Astrocyte (in vitro differentiated cells and primary cell): ENCODE data around the gene CPTP. TPM values are rescaled to one million over a fixed set of nuclear protein-coding genes. Genes with fewer than 3 reads are reported as not detected.

Experiments used
- DNase-seq: peaks from one replicate; pipeline ENCODE4 v3.0.0-alpha.2; 2010; ENCODE audit warnings: low read depth
- FAIRE-seq: peaks from 2 replicates; lab custom pipeline; 2011; peaks lifted over from hg19 to GRCh38; lab: Jason Lieb, UNC
- H2AFZ ChIP-seq: 2 replicates; pipeline ENCODE4 v1.6.0; 2012; ENCODE audit warnings: low read depth, low read length, inconsistent platforms
- H3K27ac ChIP-seq: 2 replicates; pipeline ENCODE4 v1.5.1; 2011; ENCODE audit warnings: low read depth, low read length, inconsistent platforms
- H3K27me3 ChIP-seq: 2 replicates; pipeline ENCODE4 v1.6.0; 2011; ENCODE audit warnings: low read length, inconsistent platforms; ENCODE audit not compliant: insufficient read depth
- H3K36me3 ChIP-seq: 2 replicates; pipeline ENCODE4 v1.5.1; 2011; ENCODE audit warnings: low read length, inconsistent platforms; ENCODE audit not compliant: insufficient read depth
- H3K4me1 ChIP-seq: 2 replicates; pipeline ENCODE4 v1.5.1; 2011; ENCODE audit warnings: low read length, inconsistent platforms; ENCODE audit not compliant: insufficient read depth
- H3K4me2 ChIP-seq: 2 replicates; pipeline ENCODE4 v1.6.0; 2012; ENCODE audit warnings: low read length, inconsistent platforms
- H3K4me3 ChIP-seq: 2 replicates; pipeline ENCODE4 v1.5.1; 2011; ENCODE audit warnings: low read depth, mild to moderate bottlenecking, low read length, inconsistent platforms; ENCODE audit not compliant: insufficient read depth
- H3K79me2 ChIP-seq: 2 replicates; pipeline ENCODE4 v1.6.0; 2012; ENCODE audit warnings: mild to moderate bottlenecking, low read length, inconsistent platforms; ENCODE audit not compliant: insufficient read depth
- H3K9ac ChIP-seq: 2 replicates; pipeline ENCODE4 v1.6.0; 2012; ENCODE audit warnings: mild to moderate bottlenecking, low read length, inconsistent platforms
- H3K9me3 ChIP-seq: 2 replicates; pipeline ENCODE4 v1.5.1; 2012; ENCODE audit warnings: low read depth, mild to moderate bottlenecking, low read length, inconsistent platforms; ENCODE audit not compliant: insufficient read depth
- H4K20me1 ChIP-seq: 2 replicates; pipeline ENCODE4 v1.6.0; 2012; ENCODE audit warnings: low read length, inconsistent platforms; ENCODE audit not compliant: insufficient read depth
- H3K27ac Mint-ChIP-seq: one replicate; pipeline ENCODE4 v1.8.0; 2021; ENCODE audit warnings: mild to moderate bottlenecking, mixed read lengths; ENCODE audit not compliant: unreplicated experiment
- H3K27me3 Mint-ChIP-seq: one replicate; pipeline ENCODE4 v1.8.0; 2021; ENCODE audit warnings: low read depth, mixed read lengths; ENCODE audit not compliant: unreplicated experiment
- H3K36me3 Mint-ChIP-seq: one replicate; pipeline ENCODE4 v1.8.0; 2021; ENCODE audit warnings: low read depth, mixed read lengths; ENCODE audit not compliant: unreplicated experiment
- H3K4me1 Mint-ChIP-seq: one replicate; pipeline ENCODE4 v1.8.0; 2021; ENCODE audit warnings: low read depth, mixed read lengths; ENCODE audit not compliant: unreplicated experiment
- H3K4me3 Mint-ChIP-seq: one replicate; pipeline ENCODE4 v1.8.0; 2021; ENCODE audit warnings: mild to moderate bottlenecking, moderate library complexity, mixed read lengths; ENCODE audit not compliant: unreplicated experiment
- H3K9me3 Mint-ChIP-seq: one replicate; pipeline ENCODE4 v1.8.0; 2021; ENCODE audit warnings: mild to moderate bottlenecking, mixed read lengths; ENCODE audit not compliant: unreplicated experiment
- EZH2 ChIP-seq: IDR thresholded peaks from 2 replicates; pipeline ENCODE4 v1.6.1; 2012; ENCODE audit warnings: mild to moderate bottlenecking, low read length, inconsistent platforms; ENCODE audit not compliant: insufficient read depth
- total RNA-seq: library from RNA; stranded (reverse); gene quantifications from 2 replicates; pipeline ENCODE4 v1.2.1, GENCODE V29; 2021
- TF ChIP-seq, protein P1 (sequence below): IDR thresholded peaks from 2 replicates; pipeline ENCODE4 v1.5.1; 2011; ENCODE audit warnings: low read depth, mild to moderate bottlenecking, inconsistent platforms, low read length, moderate library complexity; ENCODE audit not compliant: insufficient read depth

CPTP gene
- total RNA-seq, 1 donor from 2014 or later = 28.5 TPM

DNA sequence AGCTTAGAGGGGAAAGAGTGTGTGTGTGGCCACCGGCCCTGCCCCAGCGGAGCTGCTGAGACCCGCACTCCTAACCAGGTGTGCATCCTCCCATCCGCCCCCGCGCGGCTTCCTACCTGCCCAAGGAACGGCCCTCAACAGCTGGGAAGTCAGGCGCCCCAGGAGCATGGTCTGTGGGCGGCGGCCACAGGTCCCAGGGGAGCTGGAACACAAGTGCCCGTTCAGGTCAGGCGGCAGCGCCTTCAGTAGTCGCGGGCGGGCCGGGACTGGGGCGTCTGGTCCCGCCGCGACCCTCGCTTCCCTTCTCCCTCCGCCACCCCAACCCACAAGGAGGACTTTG lies 50.0 kb downstream of the CPTP start:
- TF ChIP-seq EZH2 = no peak
- TF ChIP-seq, protein P1, sequence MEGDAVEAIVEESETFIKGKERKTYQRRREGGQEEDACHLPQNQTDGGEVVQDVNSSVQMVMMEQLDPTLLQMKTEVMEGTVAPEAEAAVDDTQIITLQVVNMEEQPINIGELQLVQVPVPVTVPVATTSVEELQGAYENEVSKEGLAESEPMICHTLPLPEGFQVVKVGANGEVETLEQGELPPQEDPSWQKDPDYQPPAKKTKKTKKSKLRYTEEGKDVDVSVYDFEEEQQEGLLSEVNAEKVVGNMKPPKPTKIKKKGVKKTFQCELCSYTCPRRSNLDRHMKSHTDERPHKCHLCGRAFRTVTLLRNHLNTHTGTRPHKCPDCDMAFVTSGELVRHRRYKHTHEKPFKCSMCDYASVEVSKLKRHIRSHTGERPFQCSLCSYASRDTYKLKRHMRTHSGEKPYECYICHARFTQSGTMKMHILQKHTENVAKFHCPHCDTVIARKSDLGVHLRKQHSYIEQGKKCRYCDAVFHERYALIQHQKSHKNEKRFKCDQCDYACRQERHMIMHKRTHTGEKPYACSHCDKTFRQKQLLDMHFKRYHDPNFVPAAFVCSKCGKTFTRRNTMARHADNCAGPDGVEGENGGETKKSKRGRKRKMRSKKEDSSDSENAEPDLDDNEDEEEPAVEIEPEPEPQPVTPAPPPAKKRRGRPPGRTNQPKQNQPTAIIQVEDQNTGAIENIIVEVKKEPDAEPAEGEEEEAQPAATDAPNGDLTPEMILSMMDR = no peak
- Histone ChIP-seq H3K4me3 (peak overlapping the region; percentile 78), H3K4me1 (peaks cover 18% of the 10 kb centered on the region), H3K79me2 (peaks cover 34% of the 10 kb centered on the region), H3K9ac (peak overlapping the region; percentile 94), H4K20me1 (peaks cover 26% of the 10 kb centered on the region), H2AFZ (peak overlapping the region; percentile 61), H3K9me3 (no peaks in the 10 kb centered on the region), H3K4me2 (peak overlapping the region; percentile 91), H3K27me3 (no peaks in the 10 kb centered on the region), H3K27ac (peak overlapping the region; percentile 81), H3K36me3 (peaks cover 3% of the 10 kb centered on the region)
- Mint-ChIP-seq H3K27ac (no peak overlapping the region), H3K4me1 (peaks cover 10% of the 10 kb centered on the region), H3K9me3 (no peaks in the 10 kb centered on the region), H3K4me3 (peak overlapping the region; percentile 86), H3K27me3 (no peaks in the 10 kb centered on the region), H3K36me3 (peaks cover 2% of the 10 kb centered on the region)
- no peak for DNase-seq
- FAIRE-seq = no peak

DNA sequence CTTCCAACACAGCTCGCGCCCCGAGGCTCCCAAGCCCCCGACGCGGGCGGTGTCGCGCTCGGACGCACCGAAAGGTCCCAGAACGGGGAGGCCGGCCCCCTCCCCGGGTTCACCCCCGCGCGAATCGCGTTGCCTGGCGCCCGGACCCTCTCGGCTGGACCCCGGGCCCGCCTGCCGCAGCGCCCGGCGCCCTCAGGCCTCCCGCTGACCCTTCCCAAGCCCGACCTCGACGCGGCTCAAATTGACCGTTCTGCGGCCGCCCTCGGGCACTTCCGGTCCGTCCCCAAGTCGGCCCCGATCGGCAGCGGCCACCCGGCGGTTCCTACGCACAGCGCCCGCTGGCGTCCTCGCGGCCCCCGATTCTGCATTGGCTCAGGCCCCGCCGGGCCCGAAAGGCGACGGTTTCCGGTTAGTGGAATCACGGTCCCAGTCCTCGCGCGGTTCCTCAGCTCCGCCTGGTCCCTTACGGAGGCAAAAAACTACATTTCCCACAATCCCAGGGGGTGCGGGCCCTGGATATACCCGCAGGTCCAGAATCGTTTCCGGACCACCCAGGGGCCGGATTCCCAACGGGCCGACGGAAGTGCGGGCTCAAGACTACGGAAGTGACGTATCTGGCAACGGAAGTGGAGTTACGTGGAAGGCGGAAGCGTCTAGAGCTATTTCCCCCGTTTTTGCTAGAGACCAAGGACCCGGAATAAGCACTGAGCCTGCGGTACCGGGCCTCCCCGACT lies 50.5 kb downstream of the CPTP start, which contains the start of gene AURKAIP1:
Gene AURKAIP1 (minus strand): TSS at position 279 of the 734 bp plus-strand sequence. CDS start 451 bp downstream, outside the sequence.
- Histone ChIP-seq H3K4me2 (peak within 1 kb of the TSS; percentile 91), H3K4me1 (peaks cover 18% of the 10 kb centered on the region), H3K9ac (peak within 1 kb of the TSS; percentile 94), H3K4me3 (peak within 1 kb of the TSS; percentile 78), H3K27me3 (no peaks in the 10 kb centered on the region), H2AFZ (peak within 1 kb of the TSS; percentile 61), H3K27ac (peak within 1 kb of the TSS; percentile 83), H3K79me2 (peaks cover 34% of the 10 kb centered on the region), H3K9me3 (no peaks in the 10 kb centered on the region), H4K20me1 (peaks cover 26% of the 10 kb centered on the region), H3K36me3 (peaks cover 3% of the 10 kb centered on the region)
- Mint-ChIP-seq H3K9me3 (no peaks in the 10 kb centered on the region), H3K4me1 (peaks cover 10% of the 10 kb centered on the region), H3K27ac (peak within 1 kb of the TSS; percentile 93), H3K4me3 (peak within 1 kb of the TSS; percentile 87), H3K27me3 (no peaks in the 10 kb centered on the region), H3K36me3 (peaks cover 2% of the 10 kb centered on the region)
- no peak for TF ChIP-seq EZH2
- TF ChIP-seq, protein P1 = no peak
- FAIRE-seq (peak; percentile 93), DNase-seq (peak; percentile 99)
